Femur (tissue), 1 donor: ENCODE results near the gene LLGL2.
"Not testable (repeated sequence)": the region's sequence is repeated elsewhere in the genome, so short reads cannot be mapped to it uniquely, and the experiment has no call there.

Source experiments
- DNase-seq: peaks from one replicate; pipeline ENCODE4 v3.0.0-alpha.2; 2017

The LLGL2 gene

GRCh38 chr17:75524970-75525805 lies at the start of gene LLGL2:
Gene LLGL2 (plus strand): TSS chr17:75525697. CDS start chr17:75543427, 17,730 bp downstream.
- peak; percentile 73 for DNase-seq

- peak; percentile 80 for DNase-seq
These were observed 49.6 kb upstream of the LLGL2 start for GRCh38 chr17:75475851-75476250.

- peak; percentile 71 for DNase-seq
These were observed 49.2 kb upstream of the LLGL2 start for GRCh38 chr17:75476271-75476671.

- DNase-seq = no peak
These were observed 48.6 kb upstream of the LLGL2 start for GRCh38 chr17:75476752-75477489.

- not testable (repeated sequence) for DNase-seq
These were observed 48.0 kb upstream of the LLGL2 start for GRCh38 chr17:75477490-75477862.

GRCh38 chr17:75478508-75478907 lies 47.0 kb upstream of the LLGL2 start:
- no peak for DNase-seq

GRCh38 chr17:75480281-75480680 lies 45.2 kb upstream of the LLGL2 start:
- DNase-seq = peak; percentile 48

- DNase-seq = no peak
These were observed 44.1 kb upstream of the LLGL2 start for GRCh38 chr17:75481194-75482068.

- no peak for DNase-seq
These were observed 43.2 kb upstream of the LLGL2 start for GRCh38 chr17:75482098-75482942.

GRCh38 chr17:75485688-75486087 lies 39.8 kb upstream of the LLGL2 start:
- no peak for DNase-seq

- DNase-seq = no peak
These were observed 39.3 kb upstream of the LLGL2 start for GRCh38 chr17:75486151-75486550.

GRCh38 chr17:75486951-75487350 lies 38.5 kb upstream of the LLGL2 start:
- DNase-seq = no peak

- peak; percentile 59 for DNase-seq
These were observed 38.0 kb upstream of the LLGL2 start for GRCh38 chr17:75487351-75488070.

GRCh38 chr17:75488693-75489510 lies 36.6 kb upstream of the LLGL2 start:
- no peak for DNase-seq

GRCh38 chr17:75489511-75489955 lies 36.0 kb upstream of the LLGL2 start:
- no peak for DNase-seq

- DNase-seq = peak; percentile 61
These were observed 35.2 kb upstream of the LLGL2 start for GRCh38 chr17:75490173-75490743.

GRCh38 chr17:75490953-75491649 lies 34.4 kb upstream of the LLGL2 start:
- no peak for DNase-seq

GRCh38 chr17:75491680-75492079 lies 33.8 kb upstream of the LLGL2 start:
- no peak for DNase-seq

- no peak for DNase-seq
These were observed 32.8 kb upstream of the LLGL2 start for GRCh38 chr17:75492555-75493168.
